Right forelimb (tissue), 1 donor: ENCODE results near the gene MRPL27.
"Not testable (repeated sequence)": the region's sequence is repeated elsewhere in the genome, so short reads cannot be mapped to it uniquely, and the experiment has no call there.

Experiments used
- DNase-seq: peaks from one replicate; pipeline ENCODE4 v3.0.0-alpha.2; 2018

MRPL27 gene

GRCh38 chr17:50344731-50345365, 28.1 kb downstream of the MRPL27 start:
- DNase-seq = no peak

- DNase-seq = no peak
These were observed 33.6 kb downstream of the MRPL27 start for GRCh38 chr17:50339381-50339780.

- no peak for DNase-seq
These were observed 34.3 kb downstream of the MRPL27 start for GRCh38 chr17:50338645-50339044.

- DNase-seq = no peak
These were observed 35.0 kb downstream of the MRPL27 start for GRCh38 chr17:50337956-50338355.

- not testable (repeated sequence) for DNase-seq
These were observed 39.5 kb downstream of the MRPL27 start for GRCh38 chr17:50333291-50334057.

GRCh38 chr17:50332196-50332595, 40.8 kb downstream of the MRPL27 start:
- no peak for DNase-seq

GRCh38 chr17:50331085-50331791, 41.7 kb downstream of the MRPL27 start:
- no peak for DNase-seq

GRCh38 chr17:50330151-50330775, 42.7 kb downstream of the MRPL27 start:
- no peak for DNase-seq

GRCh38 chr17:50329716-50330115, 43.3 kb downstream of the MRPL27 start:
- no peak for DNase-seq

GRCh38 chr17:50328363-50329325, 44.3 kb downstream of the MRPL27 start:
- DNase-seq = peak; percentile 70

- DNase-seq = no peak
These were observed 46.1 kb downstream of the MRPL27 start for GRCh38 chr17:50326831-50327364.

GRCh38 chr17:50325906-50326305, 47.1 kb downstream of the MRPL27 start:
- DNase-seq = no peak

- DNase-seq = no peak
These were observed 49.9 kb downstream of the MRPL27 start for GRCh38 chr17:50323060-50323459.

GRCh38 chr17:50322271-50322670, 50.7 kb downstream of the MRPL27 start:
- DNase-seq = no peak

- DNase-seq = no peak
These were observed 53.5 kb downstream of the MRPL27 start for GRCh38 chr17:50319306-50320004.

- no peak for DNase-seq
These were observed 54.3 kb downstream of the MRPL27 start for GRCh38 chr17:50318501-50319285.
